Ovary (tissue), 3 donors: ENCODE data around the gene KRTAP5-2.

ENCODE experiments used
- CTCF ChIP-seq, 3 donors: fragments of 450-650 bp in 2 of 3; fragments of 200-600 bp in 1 of 3; IDR thresholded peaks; one replicate each; pipeline versions ENCODE4 v1.5.1 to v1.8.0; 2016 to 2022; ENCODE audit warnings: antibody characterized with exemption in 3 of 3, mild to moderate bottlenecking in 1 of 3
- POLR2A ChIP-seq: fragments of 450-650 bp; IDR thresholded peaks from one replicate; pipeline ENCODE4 v1.6.1; 2017; ENCODE audit warnings: antibody characterized with exemption, mild to moderate bottlenecking, moderate library complexity
- donor health status: DM: no; HTN: no; CAD: no.

GRCh38 chr11:1597994-1598380, at the start of gene KRTAP5-2:
- TF ChIP-seq POLR2A (no peak), CTCF (IDR thresholded peaks at IDR 0.05) (no peak)
